Measurements from ENCODE around the gene PDE4D. TPM values are rescaled to one million over a fixed set of nuclear protein-coding genes. Genes with fewer than 3 reads are reported as not detected.

Gene PDE4D
- polyA plus RNA-seq, 1 donor (not counting 4 experiments of a cell fraction or from before 2014, with no cell fraction given), result 3.6 TPM

DNA sequence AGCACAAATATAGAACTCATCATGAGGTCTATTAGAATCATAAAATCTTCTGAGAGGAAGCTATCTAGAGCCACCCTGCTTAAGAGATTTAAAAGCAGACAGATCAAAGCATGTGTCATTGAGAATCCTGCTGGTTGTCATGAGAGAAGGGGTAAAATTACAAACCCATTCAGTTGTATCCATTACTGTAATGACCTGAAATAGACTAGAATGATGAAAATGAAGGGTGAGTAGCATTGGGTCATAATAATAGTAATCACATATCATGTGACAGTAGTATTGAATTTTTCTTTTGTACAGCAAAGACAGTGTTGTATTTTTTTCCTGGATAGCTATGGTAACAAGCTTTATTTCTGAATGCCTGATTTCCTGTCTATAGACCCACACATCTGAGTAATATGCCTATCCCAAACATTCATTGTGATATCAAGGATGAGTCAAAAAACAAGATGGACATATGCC is 149.0 kb downstream of the PDE4D start:
- no peaks in the 10 kb centered on the region for H3K36me3 ChIP-seq (ENCODE audit: control insufficient read depth in 2 of 2, extremely low read depth in 1 of 2, insufficient read depth in 2 of 2, low read length in 2 of 2)
- H3K79me2 ChIP-seq (ENCODE audit: control insufficient read depth, insufficient read depth, low read length), result no peaks in the 10 kb centered on the region
- no peak for DNase-seq (ENCODE audit: low read depth, low spot score)
- no peaks in the 10 kb centered on the region for H3K9me3 ChIP-seq (ENCODE audit: control insufficient read depth, low read depth, low read length)
- H3K27ac ChIP-seq (ENCODE audit: control insufficient read depth, insufficient read depth, low read length), result peak overlapping the region; percentile 93
- H3K27me3 ChIP-seq (ENCODE audit: control insufficient read depth, extremely low read depth, insufficient read depth, low read length), result no peaks in the 10 kb centered on the region
- H3K9ac ChIP-seq (ENCODE audit: control insufficient read depth, extremely low read depth, insufficient read depth, low read length), result peak overlapping the region; percentile 72
- H3K4me2 ChIP-seq (ENCODE audit: control insufficient read depth, extremely low read depth, insufficient read depth, low read depth, low read length), result peak overlapping the region; percentile 73
- H4K20me1 ChIP-seq (ENCODE audit: control insufficient read depth, extremely low read depth, insufficient read depth, low read length), result no peaks in the 10 kb centered on the region
- H3K4me1 ChIP-seq (ENCODE audit: control insufficient read depth, extremely low read depth, insufficient read depth, low read length), result peaks cover 32% of the 10 kb centered on the region
- peak overlapping the region in 1 of 3 experiments; percentile 40 for H3K4me3 ChIP-seq (ENCODE audit: control insufficient read depth in 2 of 3, extremely low read depth in 1 of 3, insufficient read depth in 2 of 3, low read depth in 1 of 3, low read length in 3 of 3)
- no peak for FAIRE-seq
- H3K9me1 ChIP-seq (ENCODE audit: control insufficient read depth, extremely low read depth, insufficient read depth, low read length), result no peaks in the 10 kb centered on the region
- TF ChIP-seq CTCF (optimal IDR thresholded peaks at IDR 0.05 in 1 of 3, IDR thresholded peaks at IDR 0.05 in 1 of 3, conservative IDR thresholded peaks at IDR 0.05 in 1 of 3; ENCODE audit: extremely low read depth in 1 of 3, insufficient read depth in 2 of 3, low read length in 3 of 3) (no peak), EZH2 (IDR thresholded peaks at IDR 0.05; ENCODE audit: low read length) (no peak)
- dilution Hi-C loops (cut with MboI; ENCODE audit: extremely low pct_ligation_motif_present, low sequenced_read_pairs), result no loop called here
- H2AFZ ChIP-seq (ENCODE audit: control insufficient read depth, low read length), result peak overlapping the region; percentile 24

- Histone ChIP-seq H3K9ac (ENCODE audit: control insufficient read depth, extremely low read depth, insufficient read depth, low read length) (no peak overlapping the region), H3K4me2 (ENCODE audit: control insufficient read depth, extremely low read depth, insufficient read depth, low read depth, low read length) (no peak overlapping the region), H3K27ac (ENCODE audit: control insufficient read depth, insufficient read depth, low read length) (no peak overlapping the region), H3K9me1 (ENCODE audit: control insufficient read depth, extremely low read depth, insufficient read depth, low read length) (no peaks in the 10 kb centered on the region), H3K27me3 (ENCODE audit: control insufficient read depth, extremely low read depth, insufficient read depth, low read length) (no peaks in the 10 kb centered on the region), H4K20me1 (ENCODE audit: control insufficient read depth, extremely low read depth, insufficient read depth, low read length) (no peaks in the 10 kb centered on the region), H3K4me1 (ENCODE audit: control insufficient read depth, extremely low read depth, insufficient read depth, low read length) (peaks cover 29% of the 10 kb centered on the region), H3K36me3 (ENCODE audit: control insufficient read depth in 2 of 2, extremely low read depth in 1 of 2, insufficient read depth in 2 of 2, low read length in 2 of 2) (no peaks in the 10 kb centered on the region), H2AFZ (ENCODE audit: control insufficient read depth, low read length) (no peak overlapping the region), H3K79me2 (ENCODE audit: control insufficient read depth, insufficient read depth, low read length) (no peaks in the 10 kb centered on the region), H3K4me3 (ENCODE audit: control insufficient read depth in 2 of 3, extremely low read depth in 1 of 3, insufficient read depth in 2 of 3, low read depth in 1 of 3, low read length in 3 of 3) (no peak overlapping the region), H3K9me3 (ENCODE audit: control insufficient read depth, low read depth, low read length) (no peaks in the 10 kb centered on the region)
- dilution Hi-C loops (cut with MboI; ENCODE audit: extremely low pct_ligation_motif_present, low sequenced_read_pairs), result no loop called here
- TF ChIP-seq EZH2 (IDR thresholded peaks at IDR 0.05; ENCODE audit: low read length) (no peak), CTCF (optimal IDR thresholded peaks at IDR 0.05 in 1 of 3, IDR thresholded peaks at IDR 0.05 in 1 of 3, conservative IDR thresholded peaks at IDR 0.05 in 1 of 3; ENCODE audit: extremely low read depth in 1 of 3, insufficient read depth in 2 of 3, low read length in 3 of 3) (no peak)
- no peak for FAIRE-seq
- DNase-seq (ENCODE audit: low read depth, low spot score), result no peak
Observed at GRCh38 chr5:59741599-59741998, 151.9 kb downstream of the PDE4D start.
